ENCODE measurements around the gene FZR1. TPM values are rescaled to one million over a fixed set of nuclear protein-coding genes. Genes with fewer than 3 reads are reported as not detected.

The FZR1 gene
- total and polyA plus RNA-seq, 2 of the 8 experiments (the other 6 are each of a cell fraction or from before 2014, with no cell fraction given): 21.6 to 35.5 TPM

GRCh38 chr19:3492919-3493318 lies 13.2 kb upstream of the FZR1 start (continued):
- TF ChIP-seq, protein P1, sequence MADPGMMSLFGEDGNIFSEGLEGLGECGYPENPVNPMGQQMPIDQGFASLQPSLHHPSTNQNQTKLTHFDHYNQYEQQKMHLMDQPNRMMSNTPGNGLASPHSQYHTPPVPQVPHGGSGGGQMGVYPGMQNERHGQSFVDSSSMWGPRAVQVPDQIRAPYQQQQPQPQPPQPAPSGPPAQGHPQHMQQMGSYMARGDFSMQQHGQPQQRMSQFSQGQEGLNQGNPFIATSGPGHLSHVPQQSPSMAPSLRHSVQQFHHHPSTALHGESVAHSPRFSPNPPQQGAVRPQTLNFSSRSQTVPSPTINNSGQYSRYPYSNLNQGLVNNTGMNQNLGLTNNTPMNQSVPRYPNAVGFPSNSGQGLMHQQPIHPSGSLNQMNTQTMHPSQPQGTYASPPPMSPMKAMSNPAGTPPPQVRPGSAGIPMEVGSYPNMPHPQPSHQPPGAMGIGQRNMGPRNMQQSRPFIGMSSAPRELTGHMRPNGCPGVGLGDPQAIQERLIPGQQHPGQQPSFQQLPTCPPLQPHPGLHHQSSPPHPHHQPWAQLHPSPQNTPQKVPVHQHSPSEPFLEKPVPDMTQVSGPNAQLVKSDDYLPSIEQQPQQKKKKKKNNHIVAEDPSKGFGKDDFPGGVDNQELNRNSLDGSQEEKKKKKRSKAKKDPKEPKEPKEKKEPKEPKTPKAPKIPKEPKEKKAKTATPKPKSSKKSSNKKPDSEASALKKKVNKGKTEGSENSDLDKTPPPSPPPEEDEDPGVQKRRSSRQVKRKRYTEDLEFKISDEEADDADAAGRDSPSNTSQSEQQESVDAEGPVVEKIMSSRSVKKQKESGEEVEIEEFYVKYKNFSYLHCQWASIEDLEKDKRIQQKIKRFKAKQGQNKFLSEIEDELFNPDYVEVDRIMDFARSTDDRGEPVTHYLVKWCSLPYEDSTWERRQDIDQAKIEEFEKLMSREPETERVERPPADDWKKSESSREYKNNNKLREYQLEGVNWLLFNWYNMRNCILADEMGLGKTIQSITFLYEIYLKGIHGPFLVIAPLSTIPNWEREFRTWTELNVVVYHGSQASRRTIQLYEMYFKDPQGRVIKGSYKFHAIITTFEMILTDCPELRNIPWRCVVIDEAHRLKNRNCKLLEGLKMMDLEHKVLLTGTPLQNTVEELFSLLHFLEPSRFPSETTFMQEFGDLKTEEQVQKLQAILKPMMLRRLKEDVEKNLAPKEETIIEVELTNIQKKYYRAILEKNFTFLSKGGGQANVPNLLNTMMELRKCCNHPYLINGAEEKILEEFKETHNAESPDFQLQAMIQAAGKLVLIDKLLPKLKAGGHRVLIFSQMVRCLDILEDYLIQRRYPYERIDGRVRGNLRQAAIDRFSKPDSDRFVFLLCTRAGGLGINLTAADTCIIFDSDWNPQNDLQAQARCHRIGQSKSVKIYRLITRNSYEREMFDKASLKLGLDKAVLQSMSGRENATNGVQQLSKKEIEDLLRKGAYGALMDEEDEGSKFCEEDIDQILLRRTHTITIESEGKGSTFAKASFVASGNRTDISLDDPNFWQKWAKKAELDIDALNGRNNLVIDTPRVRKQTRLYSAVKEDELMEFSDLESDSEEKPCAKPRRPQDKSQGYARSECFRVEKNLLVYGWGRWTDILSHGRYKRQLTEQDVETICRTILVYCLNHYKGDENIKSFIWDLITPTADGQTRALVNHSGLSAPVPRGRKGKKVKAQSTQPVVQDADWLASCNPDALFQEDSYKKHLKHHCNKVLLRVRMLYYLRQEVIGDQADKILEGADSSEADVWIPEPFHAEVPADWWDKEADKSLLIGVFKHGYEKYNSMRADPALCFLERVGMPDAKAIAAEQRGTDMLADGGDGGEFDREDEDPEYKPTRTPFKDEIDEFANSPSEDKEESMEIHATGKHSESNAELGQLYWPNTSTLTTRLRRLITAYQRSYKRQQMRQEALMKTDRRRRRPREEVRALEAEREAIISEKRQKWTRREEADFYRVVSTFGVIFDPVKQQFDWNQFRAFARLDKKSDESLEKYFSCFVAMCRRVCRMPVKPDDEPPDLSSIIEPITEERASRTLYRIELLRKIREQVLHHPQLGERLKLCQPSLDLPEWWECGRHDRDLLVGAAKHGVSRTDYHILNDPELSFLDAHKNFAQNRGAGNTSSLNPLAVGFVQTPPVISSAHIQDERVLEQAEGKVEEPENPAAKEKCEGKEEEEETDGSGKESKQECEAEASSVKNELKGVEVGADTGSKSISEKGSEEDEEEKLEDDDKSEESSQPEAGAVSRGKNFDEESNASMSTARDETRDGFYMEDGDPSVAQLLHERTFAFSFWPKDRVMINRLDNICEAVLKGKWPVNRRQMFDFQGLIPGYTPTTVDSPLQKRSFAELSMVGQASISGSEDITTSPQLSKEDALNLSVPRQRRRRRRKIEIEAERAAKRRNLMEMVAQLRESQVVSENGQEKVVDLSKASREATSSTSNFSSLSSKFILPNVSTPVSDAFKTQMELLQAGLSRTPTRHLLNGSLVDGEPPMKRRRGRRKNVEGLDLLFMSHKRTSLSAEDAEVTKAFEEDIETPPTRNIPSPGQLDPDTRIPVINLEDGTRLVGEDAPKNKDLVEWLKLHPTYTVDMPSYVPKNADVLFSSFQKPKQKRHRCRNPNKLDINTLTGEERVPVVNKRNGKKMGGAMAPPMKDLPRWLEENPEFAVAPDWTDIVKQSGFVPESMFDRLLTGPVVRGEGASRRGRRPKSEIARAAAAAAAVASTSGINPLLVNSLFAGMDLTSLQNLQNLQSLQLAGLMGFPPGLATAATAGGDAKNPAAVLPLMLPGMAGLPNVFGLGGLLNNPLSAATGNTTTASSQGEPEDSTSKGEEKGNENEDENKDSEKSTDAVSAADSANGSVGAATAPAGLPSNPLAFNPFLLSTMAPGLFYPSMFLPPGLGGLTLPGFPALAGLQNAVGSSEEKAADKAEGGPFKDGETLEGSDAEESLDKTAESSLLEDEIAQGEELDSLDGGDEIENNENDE (IDR thresholded peaks at IDR 0.05; ENCODE audit: insufficient replicate concordance, low read length): no peak
- no peak for TF ChIP-seq KDM5A (IDR thresholded peaks at IDR 0.05; ENCODE audit: low read length)
- no peak for TF ChIP-seq CBX5 (IDR thresholded peaks at IDR 0.05; ENCODE audit: low read depth, low read length)
